Activated naive CD4-positive, alpha-beta T cell treated with anti-CD3 and anti-CD28 coated beads, Interleukin-2, amount 50 U/mL, for 72 hours (primary cell): ENCODE results near the gene CACNA1G. TPM values are rescaled to one million over a fixed set of nuclear protein-coding genes. Genes with fewer than 3 reads are reported as not detected.
A peak's percentile ranks its signal among the peaks of the same experiment; 100 is the strongest.

Source experiments
- ATAC-seq, 2 donors: fragments of 150-1000 bp; cut with Tn5 transposase; 2 replicates each; pipeline ENCODE4 v1.10.0; 2021; ENCODE audit warnings: mild to moderate bottlenecking in 2 of 2, moderate library complexity in 2 of 2
- DNase-seq, 2 donors: peaks; one replicate each; pipeline ENCODE4 v3.0.0; 2021 to 2022; ENCODE audit warnings: low spot score in 2 of 2
- H3K27ac Mint-ChIP-seq, 2 donors: one replicate each; pipeline ENCODE4 v1.8.0; 2022; ENCODE audit warnings: mild to moderate bottlenecking in 2 of 2, mixed read lengths in 2 of 2
- H3K36me3 Mint-ChIP-seq, 2 donors: one replicate each; pipeline ENCODE4 v1.8.0; 2022; ENCODE audit warnings: mixed read lengths in 2 of 2
- H3K9me3 Mint-ChIP-seq, 2 donors: one replicate each; pipeline ENCODE4 v1.8.0; 2022; ENCODE audit warnings: mixed read lengths in 2 of 2
- total RNA-seq, 2 donors: library from RNA; stranded (reverse); gene quantifications; one replicate each; pipeline ENCODE4 v1.2.3, GENCODE V29; 2022

The CACNA1G gene
- total RNA-seq, 2 donors from 2014 or later = 0.14 TPM; not detected in 1

DNA sequence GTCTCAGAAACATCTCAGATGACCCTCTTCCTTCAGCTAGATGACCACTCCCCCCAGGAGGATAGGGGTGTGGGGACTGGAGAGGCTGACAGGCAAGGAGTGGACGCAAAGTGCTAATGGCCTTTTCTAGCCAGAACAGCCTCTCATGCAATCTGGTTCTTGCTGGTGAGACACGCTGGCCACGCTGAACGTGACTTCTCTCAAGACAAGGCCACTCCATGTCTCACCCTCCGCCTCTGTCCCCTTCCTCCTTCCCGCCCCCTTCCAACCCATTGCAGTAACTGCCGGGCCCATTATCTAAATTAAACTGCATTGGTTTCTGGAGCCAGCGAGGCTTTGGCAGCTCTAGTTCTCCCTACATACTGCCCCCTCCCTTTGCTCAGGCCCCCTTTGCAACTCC, 9.5 kb downstream of the CACNA1G start:
- Mint-ChIP-seq H3K9me3 (no peaks in the 10 kb centered on the region), H3K36me3 (no peaks in the 10 kb centered on the region), H3K27ac (no peak overlapping the region)
- ATAC-seq = no peak
- DNase-seq = no peak

GRCh38 chr17:50570528-50570927, 10.0 kb downstream of the CACNA1G start:
- no peaks in the 10 kb centered on the region for H3K9me3 Mint-ChIP-seq
- H3K36me3 Mint-ChIP-seq = no peaks in the 10 kb centered on the region
- ATAC-seq (no peak), DNase-seq (no peak)
- no peak overlapping the region for H3K27ac Mint-ChIP-seq

DNA sequence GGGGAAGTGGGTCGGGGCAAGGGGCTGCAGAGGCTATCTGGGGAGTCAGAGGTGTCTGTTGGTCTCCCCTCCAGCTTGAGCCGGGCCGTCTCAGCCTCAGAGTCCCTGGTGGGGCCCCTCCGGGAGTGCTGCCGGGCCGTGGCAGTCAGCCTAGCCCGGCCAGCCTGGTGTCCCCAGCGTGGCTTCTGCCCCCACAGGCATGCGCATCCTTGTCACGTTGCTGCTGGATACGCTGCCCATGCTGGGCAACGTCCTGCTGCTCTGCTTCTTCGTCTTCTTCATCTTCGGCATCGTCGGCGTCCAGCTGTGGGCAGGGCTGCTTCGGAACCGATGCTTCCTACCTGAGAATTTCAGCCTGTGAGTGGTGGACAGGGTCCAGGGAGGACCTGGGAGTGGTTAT, 11.2 kb downstream of the CACNA1G start:
- H3K36me3 Mint-ChIP-seq = no peaks in the 10 kb centered on the region
- DNase-seq (no peak), ATAC-seq (no peak)
- H3K9me3 Mint-ChIP-seq = no peaks in the 10 kb centered on the region
- H3K27ac Mint-ChIP-seq = no peak overlapping the region

GRCh38 chr17:50572541-50572940, 12.0 kb downstream of the CACNA1G start:
- ATAC-seq (no peak), DNase-seq (no peak)
- H3K36me3 Mint-ChIP-seq = no peaks in the 10 kb centered on the region
- H3K27ac Mint-ChIP-seq = no peak overlapping the region
- no peaks in the 10 kb centered on the region for H3K9me3 Mint-ChIP-seq

GRCh38 chr17:50573866-50574611, 13.5 kb downstream of the CACNA1G start:
- DNase-seq = no peak
- Mint-ChIP-seq H3K27ac (no peak overlapping the region), H3K36me3 (no peaks in the 10 kb centered on the region), H3K9me3 (no peaks in the 10 kb centered on the region)
- ATAC-seq = no peak

GRCh38 chr17:50575581-50576210, 15.2 kb downstream of the CACNA1G start:
- H3K9me3 Mint-ChIP-seq = no peaks in the 10 kb centered on the region
- H3K27ac Mint-ChIP-seq = no peak overlapping the region
- no peak for ATAC-seq
- no peak for DNase-seq
- no peaks in the 10 kb centered on the region for H3K36me3 Mint-ChIP-seq

DNA sequence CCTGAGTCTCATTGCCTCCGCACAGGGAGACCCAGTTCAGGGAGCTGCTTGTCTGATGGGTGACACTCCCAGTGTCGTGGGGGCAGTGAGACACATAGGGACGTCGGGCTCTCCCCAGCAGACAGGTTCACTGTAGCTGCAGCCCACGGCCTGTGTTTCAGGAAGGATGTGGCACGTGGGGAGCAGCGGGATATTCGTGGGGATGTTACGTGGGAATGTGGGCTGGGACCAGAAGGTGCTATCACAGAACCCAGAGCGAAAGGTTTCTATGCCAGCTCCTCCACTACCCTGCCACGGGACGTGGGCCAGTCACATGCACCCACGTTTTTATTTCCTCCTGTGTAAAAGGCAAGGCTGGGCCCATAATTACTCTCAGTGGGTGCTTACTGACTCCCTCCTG, 16.3 kb downstream of the CACNA1G start:
- Mint-ChIP-seq H3K9me3 (no peaks in the 10 kb centered on the region), H3K27ac (no peak overlapping the region), H3K36me3 (no peaks in the 10 kb centered on the region)
- DNase-seq = no peak
- no peak for ATAC-seq

DNA sequence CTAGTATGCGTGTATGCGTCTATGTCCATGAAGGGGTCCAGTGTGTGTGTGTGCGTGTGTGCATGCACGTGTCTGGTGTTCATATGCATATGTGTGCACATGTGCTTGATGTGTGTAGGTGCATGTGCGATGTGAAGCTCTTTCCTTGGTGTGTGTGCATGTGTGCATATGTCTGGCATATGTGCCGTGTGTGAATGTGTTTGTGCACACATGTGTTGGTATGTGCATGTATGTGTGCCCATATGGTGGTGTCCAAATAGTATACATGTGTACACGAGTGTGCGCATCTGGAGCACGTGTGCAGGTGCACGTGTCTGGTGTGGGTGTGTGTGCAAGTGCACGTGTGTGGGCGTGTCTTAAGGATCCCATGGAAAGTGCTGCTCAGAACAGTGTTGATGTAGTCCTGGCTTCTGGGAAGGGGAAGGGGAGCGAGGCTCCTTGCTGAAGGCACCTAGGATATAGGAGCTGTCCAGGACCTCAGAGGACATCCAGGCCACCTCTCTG, 17.0 kb downstream of the CACNA1G start:
- ATAC-seq (no peak), DNase-seq (no peak)
- no peaks in the 10 kb centered on the region for H3K36me3 Mint-ChIP-seq
- H3K27ac Mint-ChIP-seq = no peak overlapping the region
- H3K9me3 Mint-ChIP-seq = no peaks in the 10 kb centered on the region

DNA sequence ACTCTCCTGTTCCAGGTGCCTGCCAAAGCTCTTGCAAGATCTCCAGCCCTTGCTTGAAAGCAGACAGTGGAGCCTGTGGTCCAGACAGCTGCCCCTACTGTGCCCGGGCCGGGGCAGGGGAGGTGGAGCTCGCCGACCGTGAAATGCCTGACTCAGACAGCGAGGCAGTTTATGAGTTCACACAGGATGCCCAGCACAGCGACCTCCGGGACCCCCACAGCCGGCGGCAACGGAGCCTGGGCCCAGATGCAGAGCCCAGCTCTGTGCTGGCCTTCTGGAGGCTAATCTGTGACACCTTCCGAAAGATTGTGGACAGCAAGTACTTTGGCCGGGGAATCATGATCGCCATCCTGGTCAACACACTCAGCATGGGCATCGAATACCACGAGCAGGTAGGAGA, 17.7 kb downstream of the CACNA1G start:
- Mint-ChIP-seq H3K27ac (no peak overlapping the region), H3K9me3 (no peaks in the 10 kb centered on the region), H3K36me3 (no peaks in the 10 kb centered on the region)
- DNase-seq = no peak
- no peak for ATAC-seq

DNA sequence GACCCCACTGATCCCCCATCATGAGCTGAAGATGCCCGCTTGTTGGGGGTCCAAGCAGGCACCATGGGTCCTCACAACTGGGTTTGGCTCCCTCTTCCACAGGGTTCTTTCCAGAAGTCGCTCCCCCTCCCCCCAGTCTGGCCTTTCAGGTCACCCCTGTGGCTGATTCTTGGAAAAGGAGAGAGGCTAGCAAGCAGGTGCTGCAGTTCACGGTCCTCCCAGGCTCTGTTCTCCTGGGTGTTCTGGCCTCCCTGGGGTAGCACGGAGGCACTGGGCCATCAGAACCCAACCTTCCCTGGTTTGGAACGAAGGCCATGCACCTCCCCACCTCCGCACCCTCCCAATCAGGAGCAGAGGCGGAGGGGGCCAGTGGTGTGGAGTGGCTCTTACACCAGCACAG, 18.9 kb downstream of the CACNA1G start:
- no peaks in the 10 kb centered on the region for H3K9me3 Mint-ChIP-seq
- H3K27ac Mint-ChIP-seq = no peak overlapping the region
- DNase-seq = no peak
- ATAC-seq = no peak
- H3K36me3 Mint-ChIP-seq = no peaks in the 10 kb centered on the region

GRCh38 chr17:50580646-50581045, 20.1 kb downstream of the CACNA1G start:
- no peak for ATAC-seq
- no peak for DNase-seq
- Mint-ChIP-seq H3K36me3 (no peaks in the 10 kb centered on the region), H3K27ac (no peak overlapping the region), H3K9me3 (no peaks in the 10 kb centered on the region)

- no peak for ATAC-seq
- no peaks in the 10 kb centered on the region for H3K36me3 Mint-ChIP-seq
- H3K9me3 Mint-ChIP-seq = no peaks in the 10 kb centered on the region
These were observed 20.8 kb downstream of the CACNA1G start for GRCh38 chr17:50581316-50581715.

GRCh38 chr17:50582741-50583140, 22.2 kb downstream of the CACNA1G start:
- H3K36me3 Mint-ChIP-seq = no peaks in the 10 kb centered on the region
- ATAC-seq (no peak), DNase-seq (no peak)
- H3K27ac Mint-ChIP-seq = no peak overlapping the region
- H3K9me3 Mint-ChIP-seq = no peaks in the 10 kb centered on the region

More at GRCh38 chr17:50581316-50581715, 20.8 kb downstream of the CACNA1G start:
- DNase-seq = no peak
- H3K27ac Mint-ChIP-seq = no peak overlapping the region

- Mint-ChIP-seq H3K9me3 (no peaks in the 10 kb centered on the region), H3K27ac (no peak overlapping the region), H3K36me3 (no peaks in the 10 kb centered on the region)
- ATAC-seq (no peak), DNase-seq (no peak)
These were observed 23.1 kb downstream of the CACNA1G start for GRCh38 chr17:50583641-50584040.

DNA sequence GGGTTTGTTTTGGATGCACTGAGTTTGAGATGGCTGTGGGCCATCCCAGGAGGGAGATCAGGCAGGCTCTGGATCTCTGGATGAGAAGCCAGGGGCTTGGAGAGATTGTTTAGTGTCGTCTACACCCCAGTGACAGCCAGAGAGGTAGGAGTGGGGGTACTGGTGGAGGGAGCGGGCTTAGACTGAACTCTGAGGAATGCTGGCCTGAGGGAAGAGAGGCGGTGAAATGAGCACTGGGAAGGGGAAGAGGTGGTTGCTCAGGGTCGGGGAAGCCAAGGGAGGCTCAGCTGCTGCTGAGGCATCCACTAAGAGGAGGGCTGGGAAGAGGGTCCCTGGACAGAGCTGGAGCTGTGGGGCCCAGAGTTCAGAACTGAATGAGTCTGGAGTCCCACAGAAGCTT, 23.6 kb downstream of the CACNA1G start:
- Mint-ChIP-seq H3K9me3 (no peaks in the 10 kb centered on the region), H3K27ac (no peak overlapping the region), H3K36me3 (no peaks in the 10 kb centered on the region)
- no peak for ATAC-seq
- no peak for DNase-seq

- ATAC-seq (no peak), DNase-seq (no peak)
- no peaks in the 10 kb centered on the region for H3K9me3 Mint-ChIP-seq
- no peaks in the 10 kb centered on the region for H3K36me3 Mint-ChIP-seq
- no peak overlapping the region for H3K27ac Mint-ChIP-seq
These were observed 24.2 kb downstream of the CACNA1G start for GRCh38 chr17:50584749-50585148.

GRCh38 chr17:50585346-50585745, 24.8 kb downstream of the CACNA1G start:
- Mint-ChIP-seq H3K36me3 (no peaks in the 10 kb centered on the region), H3K27ac (no peak overlapping the region), H3K9me3 (no peaks in the 10 kb centered on the region)
- DNase-seq (no peak), ATAC-seq (no peak)

DNA sequence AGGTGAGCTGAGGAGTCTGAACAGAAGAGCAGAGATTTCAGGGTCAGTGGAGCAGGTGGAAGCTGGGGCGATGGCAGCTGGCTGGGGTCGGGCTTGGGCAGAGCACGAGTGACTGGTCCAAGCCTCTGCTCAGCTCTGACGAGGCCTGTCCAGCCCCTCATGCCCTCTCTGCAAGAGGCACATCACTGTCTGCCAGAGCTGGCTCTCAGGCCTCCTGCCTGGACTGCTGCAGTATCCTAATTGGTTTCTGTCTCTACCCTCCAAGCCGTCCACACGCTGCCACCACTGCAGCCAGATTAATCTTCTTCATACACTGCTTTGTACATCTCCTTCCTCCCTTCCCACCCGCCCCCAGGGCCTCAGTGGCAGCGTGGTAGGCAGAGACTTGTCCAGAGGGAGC, 25.4 kb downstream of the CACNA1G start:
- Mint-ChIP-seq H3K27ac (peak overlapping the region in 1 of 2 donors; percentile 54), H3K9me3 (no peaks in the 10 kb centered on the region), H3K36me3 (no peaks in the 10 kb centered on the region)
- no peak for DNase-seq
- ATAC-seq = no peak
